Hypothalamus (tissue), 51 donors: ENCODE measurements around the gene PRKD1.
"Not testable (repeated sequence)": the region's sequence is repeated elsewhere in the genome, so short reads cannot be mapped to it uniquely, and the experiment has no call there.

Source experiments
- DNase-seq, 51 donors: peaks; one replicate each; lab custom pipeline; 2025; lab: John Stamatoyannopoulos, UW

The PRKD1 gene

DNA sequence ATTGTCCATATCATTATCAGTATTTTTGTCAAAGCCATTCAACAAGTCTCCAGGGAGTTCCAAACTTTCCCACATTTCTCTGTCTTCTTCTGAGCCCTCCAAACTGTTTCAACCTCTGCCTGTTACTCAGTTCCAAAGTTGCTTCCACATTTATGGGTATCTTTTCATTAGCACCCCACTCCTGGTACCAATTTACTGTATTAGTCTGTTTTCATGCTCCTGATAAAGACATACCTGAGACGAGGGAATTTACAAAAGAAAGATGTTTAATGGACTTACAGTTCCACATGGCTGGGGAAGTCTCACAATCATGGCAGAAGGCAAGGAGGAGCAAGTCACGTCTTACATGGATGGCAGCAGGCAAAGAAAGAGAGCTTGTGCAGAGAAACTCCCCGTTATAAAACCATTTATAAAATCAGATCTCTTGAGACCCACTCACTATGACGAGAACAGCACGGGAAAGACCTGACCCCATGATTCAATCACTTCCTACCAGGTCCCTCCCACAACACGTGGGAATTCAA, 87.2 kb downstream of the PRKD1 start:
- not testable (repeated sequence) for DNase-seq

DNA sequence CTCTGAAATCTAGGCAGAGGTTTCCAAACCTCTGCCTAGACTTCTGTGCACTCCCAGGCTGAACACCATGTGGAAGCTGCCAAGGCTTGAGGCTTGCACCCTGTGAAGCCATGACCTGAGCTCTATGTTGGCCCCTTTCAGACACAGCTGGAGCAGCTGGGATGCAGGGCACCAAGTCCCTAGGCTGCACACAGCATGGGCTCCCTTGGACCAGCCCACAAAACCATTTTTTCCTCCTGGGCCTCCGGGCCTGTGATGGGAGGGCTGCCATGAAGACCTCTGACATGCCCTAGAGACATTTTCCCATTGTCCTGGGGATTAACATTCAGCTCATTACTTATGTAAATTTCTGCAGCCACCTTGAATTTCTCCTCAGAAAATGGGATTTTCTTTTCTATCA, 88.0 kb downstream of the PRKD1 start:
- DNase-seq = not testable (repeated sequence)

DNA sequence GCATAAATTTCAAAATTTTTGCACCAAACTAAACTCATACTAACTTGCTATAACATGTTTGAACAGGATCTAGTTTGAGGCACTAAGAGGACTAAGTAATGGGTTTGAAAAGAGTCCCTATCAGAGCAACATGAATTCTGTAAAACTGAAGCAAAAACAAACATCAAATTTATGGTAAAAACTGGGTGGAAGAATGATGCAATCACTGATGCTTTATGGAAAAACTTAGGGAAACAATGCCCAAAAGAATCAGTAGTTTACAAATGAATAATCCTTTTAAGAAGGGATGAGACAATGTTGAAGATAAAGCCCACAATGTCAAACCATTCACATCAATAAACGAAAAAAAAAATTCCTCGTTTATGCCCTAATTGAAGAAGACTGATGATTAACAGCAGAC, 88.9 kb downstream of the PRKD1 start:
- DNase-seq = no peak

DNA sequence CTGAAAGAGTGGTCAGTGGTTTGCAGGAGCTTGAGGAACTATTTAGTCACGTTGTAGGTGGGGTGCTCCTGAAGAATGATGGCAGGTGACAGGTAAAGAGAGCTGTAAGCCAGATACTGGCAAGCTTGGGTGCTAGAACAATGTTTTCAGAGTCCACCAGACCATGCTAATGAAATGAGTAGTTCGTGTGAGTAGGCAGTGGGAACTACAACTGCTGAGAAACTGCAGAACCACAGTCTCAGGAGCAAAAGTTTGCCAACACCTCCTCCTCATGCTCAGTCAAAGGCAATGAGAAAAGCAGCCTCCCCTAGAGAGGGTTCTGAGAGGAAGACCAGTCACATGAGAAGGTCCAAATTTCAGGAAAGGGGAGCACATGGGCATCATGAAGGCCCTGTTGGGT, 91.3 kb downstream of the PRKD1 start:
- DNase-seq = no peak

DNA sequence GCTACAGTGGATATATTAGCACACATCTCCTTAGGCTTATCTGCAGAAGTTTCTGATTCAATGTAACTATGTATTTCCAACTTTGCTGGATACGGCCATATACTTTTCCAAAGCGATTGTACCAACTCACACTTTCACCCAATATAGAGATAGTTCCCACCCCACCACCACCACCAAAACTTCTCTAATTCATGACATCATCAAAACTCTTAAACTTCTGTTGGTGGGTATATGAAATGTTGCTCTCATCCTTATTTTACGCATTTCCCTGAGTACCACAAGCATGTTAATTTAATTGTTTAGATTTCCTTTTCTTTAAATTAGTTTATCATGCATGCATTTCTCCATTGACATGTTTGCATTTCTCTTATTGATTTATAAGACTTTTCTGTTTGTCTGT, 95.6 kb downstream of the PRKD1 start:
- DNase-seq = no peak

DNA sequence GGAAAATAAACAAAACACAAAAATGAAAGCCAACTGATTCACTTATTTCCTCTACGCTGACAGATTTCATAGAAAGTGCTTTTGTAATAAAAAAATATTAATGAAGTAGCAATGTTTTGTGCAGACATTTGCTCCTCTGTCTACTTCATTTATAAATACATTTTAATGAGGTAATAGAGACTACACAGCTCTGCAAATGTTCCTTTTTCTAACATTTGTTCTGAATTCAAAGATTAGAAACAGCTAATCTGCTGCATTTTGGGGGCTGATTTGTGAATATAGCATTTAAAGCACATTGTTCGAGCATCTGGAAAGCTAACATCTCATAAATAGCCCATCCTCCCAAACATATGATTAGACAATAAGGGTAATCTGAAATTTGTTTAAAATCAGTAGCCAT, 97.8 kb downstream of the PRKD1 start:
- DNase-seq = no peak

DNA sequence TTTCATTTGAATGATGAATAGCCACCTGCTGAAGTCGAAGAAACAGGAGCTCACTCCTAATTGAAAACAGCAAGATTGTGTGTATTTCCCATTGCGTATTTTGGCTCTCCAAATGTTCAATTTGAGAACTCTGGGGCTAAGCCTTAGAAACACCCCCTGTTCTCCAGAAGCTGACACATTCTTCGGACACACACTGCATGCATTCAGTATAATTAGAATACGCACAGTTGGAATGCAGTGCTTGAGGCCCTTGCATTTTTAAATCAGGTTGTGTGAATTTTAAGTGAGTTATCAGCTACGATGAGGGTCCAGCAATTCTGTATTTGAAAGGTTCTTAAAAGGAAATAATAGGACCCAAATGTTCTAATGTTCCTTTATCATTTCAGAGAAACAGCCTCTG, 103.8 kb downstream of the PRKD1 start:
- DNase-seq = no peak

DNA sequence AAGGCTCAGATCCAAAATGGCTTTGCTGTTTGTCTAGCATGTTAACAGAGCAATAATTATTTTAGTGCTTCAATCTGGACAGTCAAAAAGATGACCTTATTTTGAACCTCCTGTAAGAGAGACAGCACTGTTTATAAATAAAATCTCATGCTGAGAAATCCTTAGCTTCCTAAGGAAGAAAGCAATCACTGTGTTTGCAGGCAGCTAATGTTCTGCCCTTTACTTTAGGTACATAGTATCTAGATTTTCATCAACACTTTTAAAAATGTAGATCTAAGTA, 105.3 kb downstream of the PRKD1 start:
- DNase-seq = no peak

DNA sequence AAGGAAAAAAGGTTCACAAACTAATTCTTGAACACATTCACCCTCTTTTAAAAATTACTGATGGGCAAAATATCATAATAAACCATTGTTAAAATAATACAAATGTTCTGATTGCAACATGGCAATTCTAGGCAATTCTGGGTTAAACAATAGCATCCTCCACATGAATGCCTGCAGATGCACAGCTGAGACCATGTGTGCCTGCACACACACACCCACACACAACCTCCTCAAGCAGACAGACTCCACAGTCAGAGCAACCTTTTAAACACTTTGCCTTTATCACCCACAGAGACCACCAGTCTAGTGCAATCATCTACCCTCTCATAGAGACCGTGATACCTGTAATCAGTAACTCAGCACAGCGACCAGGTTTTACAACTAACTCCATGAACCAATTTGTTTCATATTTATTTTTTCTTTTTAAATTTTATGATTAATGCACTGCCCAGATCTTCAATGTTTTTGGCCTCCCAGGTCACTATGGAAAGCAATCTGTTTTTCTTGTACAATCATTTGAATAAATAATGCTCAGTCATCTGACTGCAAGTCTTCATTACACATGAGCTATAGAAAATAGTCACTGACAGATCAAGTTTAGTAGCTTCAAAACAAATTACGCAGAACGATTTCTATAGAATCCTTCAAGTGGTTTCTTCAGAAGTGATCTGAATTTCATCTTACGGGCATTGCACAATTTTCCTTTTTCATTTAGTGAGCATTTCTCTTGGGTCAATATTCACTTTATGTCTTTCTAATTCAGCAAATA, 105.8 kb downstream of the PRKD1 start:
- DNase-seq = peak in 1 of 51 donors; percentile 23

DNA sequence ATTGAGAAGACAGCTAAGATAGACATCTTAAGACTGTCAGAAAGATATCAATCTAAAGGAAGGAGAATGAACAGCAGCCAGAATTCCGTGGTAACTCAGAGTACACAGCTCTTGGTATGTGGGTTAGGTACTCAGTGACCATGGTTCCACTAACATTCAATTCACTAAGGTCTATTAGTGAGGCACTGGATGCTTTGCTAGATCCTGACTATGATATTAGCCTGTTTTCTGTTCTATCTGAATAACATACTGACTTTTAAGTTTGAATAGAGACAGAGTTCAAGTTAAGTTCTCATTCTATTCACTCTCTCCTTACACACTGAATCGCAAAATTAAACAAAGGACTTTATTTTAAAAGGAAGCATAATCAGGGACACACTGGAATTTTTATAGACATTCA, 106.4 kb downstream of the PRKD1 start:
- no peak for DNase-seq

DNA sequence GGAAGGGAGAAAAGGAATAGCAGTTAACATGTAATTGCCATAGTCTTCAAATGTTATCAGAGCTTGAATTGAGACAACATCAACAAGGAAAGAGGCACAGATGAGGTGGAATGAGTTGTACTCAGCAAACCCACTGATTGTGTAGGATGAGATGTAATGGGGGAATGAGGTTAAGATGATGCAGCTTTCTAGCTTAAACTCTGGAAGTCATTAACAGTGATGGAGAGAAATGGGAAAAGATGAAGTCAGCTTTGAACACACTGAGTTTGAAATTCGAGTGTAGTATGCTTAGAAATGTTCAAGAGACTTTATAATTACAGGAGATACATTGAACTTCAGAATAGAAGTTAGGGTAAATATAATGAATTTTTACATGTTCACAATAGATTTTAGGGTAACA, 106.9 kb downstream of the PRKD1 start:
- DNase-seq = no peak

DNA sequence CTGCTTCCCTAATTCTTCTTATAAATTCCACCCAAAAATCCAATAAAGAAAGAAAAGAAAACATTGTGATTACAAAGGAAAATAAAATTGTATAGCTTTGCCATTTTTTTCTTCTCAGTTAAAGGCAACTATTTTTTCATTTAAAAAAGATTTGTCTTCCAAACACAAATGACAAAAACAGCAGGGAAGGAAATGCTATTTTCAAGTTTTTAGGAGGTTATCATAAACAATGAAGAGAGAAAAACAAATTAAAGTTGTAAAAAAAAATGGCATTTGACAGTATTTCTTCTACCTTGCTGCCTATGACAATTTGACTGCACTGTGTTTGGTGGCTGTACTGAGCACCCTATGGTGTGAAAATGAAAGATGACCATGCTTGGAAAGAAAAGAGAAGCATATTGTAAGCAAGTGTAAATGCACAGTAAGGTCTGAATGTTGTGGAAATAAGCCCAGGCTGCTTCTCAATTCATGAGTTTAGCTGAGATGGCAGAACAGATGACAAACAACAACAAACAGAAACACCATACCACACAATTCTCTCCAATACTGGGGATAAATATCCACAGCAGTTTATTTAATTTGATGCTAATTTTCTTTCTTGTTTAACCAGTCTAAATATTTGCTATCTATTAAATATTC, 109.8 kb downstream of the PRKD1 start:
- no peak for DNase-seq

DNA sequence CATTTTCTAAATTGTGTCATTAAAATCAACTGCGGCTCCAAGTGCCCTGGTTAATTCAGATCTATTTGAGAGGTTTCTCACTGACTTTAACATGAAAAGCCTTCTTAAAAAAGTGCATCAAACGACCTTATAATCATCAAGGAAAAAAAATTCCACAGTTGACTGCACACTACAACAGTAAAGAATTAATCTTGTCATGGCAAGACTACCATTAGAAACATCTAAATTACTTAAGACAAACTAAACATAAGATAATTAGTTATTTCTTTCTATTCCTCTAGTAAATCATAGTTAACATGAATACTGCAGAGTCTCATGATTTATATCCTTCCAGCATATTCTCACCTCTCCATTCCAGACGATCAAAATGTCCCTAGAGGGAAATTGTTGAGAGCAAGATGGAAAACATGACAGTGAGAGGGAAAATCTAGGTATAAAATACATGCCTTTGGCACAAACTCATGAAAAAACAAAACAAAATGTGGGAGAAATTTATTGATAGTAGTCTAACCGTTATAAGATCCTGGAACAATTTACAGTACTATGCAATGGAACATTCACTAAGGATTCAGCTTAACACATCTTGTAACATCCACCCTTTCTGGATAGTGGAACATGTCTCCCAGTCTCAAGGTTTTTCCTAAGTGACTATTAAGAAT, 112.5 kb downstream of the PRKD1 start:
- DNase-seq = no peak

DNA sequence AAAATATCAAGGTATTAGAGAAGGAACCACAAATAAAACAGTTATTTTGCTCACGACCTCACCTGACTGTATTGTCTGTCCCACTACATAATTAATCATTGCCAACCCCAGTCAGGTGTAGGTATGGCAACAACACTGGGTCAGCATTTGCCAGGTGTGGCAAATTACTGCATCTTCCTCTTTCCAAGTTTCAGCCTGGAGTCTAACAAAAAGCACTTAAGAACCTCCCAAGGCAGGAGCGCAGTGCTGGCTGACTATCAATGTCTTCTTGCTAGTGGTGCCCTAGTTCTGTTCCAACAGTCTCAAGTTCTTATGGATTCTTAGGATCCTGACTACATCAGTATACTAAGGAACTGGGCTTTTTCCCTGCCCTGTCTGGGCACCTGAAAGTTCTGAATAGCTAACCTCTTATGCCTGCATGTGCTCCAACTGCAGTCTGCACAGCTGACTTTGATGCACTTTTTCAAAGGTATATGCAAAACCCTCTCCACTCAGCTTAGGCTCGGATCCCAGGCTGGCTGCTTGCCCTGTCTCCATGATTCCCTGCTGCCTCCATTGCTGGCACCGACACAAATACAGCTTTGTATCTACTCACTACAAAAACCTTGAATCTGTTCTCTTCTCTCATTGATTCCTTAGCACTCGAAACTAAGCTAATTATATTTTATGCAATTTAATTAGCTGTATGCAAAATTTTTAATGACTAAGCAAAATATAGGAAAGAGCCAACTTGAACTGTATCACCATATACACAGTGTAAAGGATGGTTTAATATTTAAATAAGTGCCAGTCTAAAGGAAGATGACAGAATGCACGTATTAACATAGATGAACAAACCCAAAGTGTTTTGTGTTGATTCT, 113.3 kb downstream of the PRKD1 start:
- DNase-seq = peak in 45 of 51 donors; percentile 2 to 83 (median 58)

DNA sequence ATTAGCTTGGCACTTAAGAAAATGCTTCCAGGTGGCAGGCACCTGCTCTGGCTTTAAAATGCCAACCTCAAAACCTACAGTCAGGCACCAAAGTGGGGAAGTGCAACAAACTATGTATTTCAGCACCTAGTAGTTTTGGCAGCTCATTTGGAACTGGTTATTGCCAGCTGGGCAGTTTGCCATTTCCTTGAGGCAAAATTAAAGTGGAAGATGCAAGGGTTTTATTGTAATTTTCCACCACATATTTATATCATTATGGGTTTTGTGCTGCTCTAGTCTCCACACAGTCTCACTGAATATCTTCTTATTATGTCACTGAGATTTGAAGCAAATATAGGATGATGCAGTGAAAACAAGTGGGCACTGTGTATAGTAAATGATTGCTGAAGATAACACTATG, 117.0 kb downstream of the PRKD1 start:
- DNase-seq = no peak

DNA sequence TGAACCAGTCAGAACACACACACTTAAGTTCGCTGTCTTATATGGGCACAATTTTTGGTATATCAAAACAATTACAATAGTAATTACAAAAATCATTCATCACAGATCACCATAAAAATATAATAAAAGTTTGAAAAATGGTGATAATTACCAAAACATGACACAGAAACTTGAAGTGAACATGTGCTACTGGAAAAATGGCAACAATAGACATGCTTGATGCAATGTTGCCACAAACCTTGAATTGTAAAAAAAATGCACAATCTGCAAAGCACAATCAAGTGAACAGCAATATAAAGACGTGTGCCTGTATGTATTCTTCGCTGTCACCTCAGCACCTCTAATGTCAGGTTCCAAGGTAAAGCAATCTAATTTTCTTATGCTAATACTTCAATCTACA, 117.6 kb downstream of the PRKD1 start:
- no peak for DNase-seq

DNA sequence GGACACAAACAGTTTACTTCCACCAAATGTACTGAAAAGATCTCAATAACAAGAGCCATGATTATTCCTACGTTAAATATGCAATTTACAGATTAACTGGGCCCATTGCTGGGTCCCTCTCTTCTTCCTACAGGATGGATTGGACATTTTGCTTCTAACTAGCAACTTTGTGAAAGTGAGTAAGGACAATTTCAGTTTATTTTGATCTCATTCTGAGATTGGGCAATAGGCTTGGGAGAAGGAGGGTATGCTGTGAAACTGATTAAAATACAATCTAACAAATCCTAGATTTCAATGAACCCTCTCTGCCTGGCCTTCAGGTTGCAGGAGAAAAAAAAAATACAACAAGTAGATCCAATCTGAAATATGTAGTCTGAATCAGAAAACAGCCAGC, 121.5 kb downstream of the PRKD1 start:
- no peak for DNase-seq

DNA sequence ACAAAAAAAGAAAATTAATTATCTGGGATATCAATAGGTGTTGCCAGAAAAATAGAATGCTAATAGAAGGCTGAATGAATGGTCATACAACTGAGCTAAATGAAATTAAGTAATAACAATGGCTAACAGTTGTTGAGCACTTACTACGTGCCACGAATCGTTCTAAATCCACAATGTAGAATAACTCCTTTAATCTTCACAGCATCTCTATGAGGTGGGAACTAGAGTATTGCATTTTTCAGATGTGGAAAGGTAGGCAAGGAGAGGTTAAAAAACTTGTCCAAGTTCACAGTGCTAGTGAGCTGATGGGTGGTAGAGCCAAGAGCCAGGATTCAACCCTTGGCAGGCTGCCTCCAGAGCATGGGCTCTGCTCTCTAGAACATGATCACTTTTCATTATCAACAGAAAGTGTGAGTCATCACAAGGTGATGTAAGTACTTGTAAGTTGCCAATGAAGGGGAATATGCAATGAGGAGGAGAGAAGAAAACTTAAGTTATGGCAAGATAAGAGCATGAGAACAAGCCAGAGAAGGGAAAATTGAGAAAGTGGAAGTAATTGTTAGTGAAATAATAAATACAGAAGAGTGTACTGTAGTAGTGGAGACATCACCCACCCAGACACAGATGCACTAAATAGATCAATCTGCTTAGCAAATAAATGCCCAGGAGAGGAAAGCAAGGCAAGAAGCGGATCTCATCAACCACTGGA, 122.1 kb downstream of the PRKD1 start:
- DNase-seq = peak in 2 of 51 donors; percentile 4 to 9

DNA sequence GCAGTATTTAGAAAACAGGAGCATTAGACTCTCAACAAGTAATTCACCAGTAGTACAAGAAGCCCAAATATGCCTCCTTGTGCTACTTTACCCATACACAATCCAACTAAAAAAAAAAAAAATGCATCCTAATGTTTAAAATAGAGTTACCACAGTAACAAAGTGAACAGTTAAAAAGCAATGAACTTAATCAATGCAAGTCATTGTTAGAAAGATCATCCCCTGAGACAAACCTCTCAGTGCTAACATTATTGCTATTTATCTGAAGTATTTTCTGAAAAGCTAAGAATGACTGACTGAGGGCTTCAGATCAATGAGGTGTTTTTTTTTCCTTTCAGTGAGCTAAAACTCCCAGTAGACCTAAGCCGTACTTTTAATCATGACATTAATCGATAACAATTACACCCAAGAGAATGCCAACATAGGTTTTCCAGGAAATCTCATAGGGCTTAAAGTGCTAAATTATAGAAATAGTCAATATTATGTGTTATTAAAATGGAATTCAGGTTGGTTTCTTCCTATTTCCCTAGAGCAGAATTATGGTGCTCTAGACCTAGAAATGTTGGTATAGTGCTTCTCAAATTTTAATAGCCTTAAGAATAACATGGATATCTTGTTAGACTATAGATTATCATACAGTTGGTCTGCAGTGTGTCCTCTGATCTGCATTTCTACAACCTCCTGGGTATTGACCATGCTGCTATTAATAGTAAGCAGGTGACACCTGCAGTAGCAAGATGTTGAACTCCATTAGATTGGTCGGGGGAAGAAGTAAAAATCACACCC, 123.0 kb downstream of the PRKD1 start:
- DNase-seq = no peak

DNA sequence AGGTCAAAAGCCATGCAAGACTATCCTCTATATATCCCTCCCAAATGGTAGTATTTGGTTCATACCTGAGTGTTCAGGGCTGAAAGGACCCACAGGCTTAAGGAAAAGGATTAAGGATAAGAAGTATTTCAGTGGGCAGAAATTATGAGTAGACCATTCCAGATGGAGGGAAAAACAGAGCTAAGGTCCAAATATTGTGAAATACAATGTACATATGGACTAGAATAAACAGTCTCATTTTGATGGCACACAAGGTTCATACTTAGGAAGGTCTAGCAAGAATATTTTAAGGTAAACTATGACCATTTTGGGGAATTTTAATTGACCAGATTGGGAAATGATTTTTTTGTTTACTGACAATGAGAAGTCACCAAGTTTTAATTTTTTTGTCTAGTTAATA, 124.6 kb downstream of the PRKD1 start:
- no peak for DNase-seq
